ENCODE results near the gene SLC15A4. TPM values are rescaled to one million over a fixed set of nuclear protein-coding genes. Genes with fewer than 3 reads are reported as not detected.
"Not testable (repeated sequence)": the region's sequence is repeated elsewhere in the genome, so short reads cannot be mapped to it uniquely, and the experiment has no call there.

The SLC15A4 gene
- total and polyA plus RNA-seq, 9 donors: 16.2 to 23.6 (median 19.4) TPM

DNA sequence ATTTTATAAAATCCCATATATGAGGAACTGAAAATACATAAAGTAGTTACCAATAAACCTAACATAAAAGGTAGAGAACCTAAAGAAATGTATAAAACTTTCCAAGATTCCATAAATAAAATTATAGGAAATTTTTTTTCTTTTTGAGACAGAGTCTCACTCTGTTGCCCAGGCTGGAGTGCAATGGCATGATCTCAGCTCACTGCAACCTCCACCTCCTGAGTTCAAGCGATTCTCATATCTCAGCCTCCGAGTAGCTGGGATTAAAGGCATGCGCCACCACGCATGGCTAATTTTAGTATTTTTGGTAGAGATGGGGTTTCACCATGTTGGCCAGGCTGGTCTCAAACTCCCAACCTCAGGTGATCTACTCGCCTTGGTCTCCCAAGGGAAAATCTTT, 18.4 kb downstream of the SLC15A4 start:
- peaks cover 37% of the 10 kb centered on the region for H3K36me3 ChIP-seq (ENCODE audit: control insufficient read depth, insufficient read depth, low read length)

DNA sequence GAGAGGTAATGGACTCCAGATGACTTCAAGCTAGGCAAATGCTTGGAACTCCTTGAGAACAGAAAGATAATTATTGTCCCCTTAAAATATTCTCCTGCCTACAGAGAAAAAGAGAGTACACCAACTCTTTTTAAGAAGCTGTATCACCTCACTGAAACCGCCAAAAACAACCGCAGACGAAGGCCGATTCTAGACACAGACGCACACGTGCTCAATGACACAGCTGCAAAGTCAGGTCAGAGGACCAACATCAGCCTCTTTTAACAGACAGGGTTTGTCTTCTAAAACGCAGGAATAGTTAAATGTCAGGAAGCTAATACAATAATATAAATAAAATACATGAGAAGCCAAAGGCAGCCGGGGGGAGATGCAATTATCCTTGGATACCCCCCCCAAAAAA, 19.0 kb downstream of the SLC15A4 start:
- DNase-seq: no peak
- H3K36me3 ChIP-seq (ENCODE audit: control insufficient read depth, insufficient read depth, low read length): peaks cover 40% of the 10 kb centered on the region
- H3K4me3 ChIP-seq (ENCODE audit: low read length): no peak overlapping the region
- no peaks in the 10 kb centered on the region for H3K9me3 ChIP-seq (replicated peaks; ENCODE audit: control insufficient read depth, low read depth, low read length)
- no peak overlapping the region for H3K27ac ChIP-seq (ENCODE audit: low read length)
- peaks cover 5% of the 10 kb centered on the region for H3K4me1 ChIP-seq (ENCODE audit: control insufficient read depth, insufficient read depth, low read length)
- no peaks in the 10 kb centered on the region for H3K27me3 ChIP-seq (ENCODE audit: control insufficient read depth, insufficient read depth, low read length)
- WGBS (ENCODE audit: insufficient coverage): no CpG with 5 or more reads among the region's 8 CpGs

More for the DNA sequence above, 18.4 kb downstream of the SLC15A4 start:
- DNase-seq; H3K4me1 ChIP-seq (ENCODE audit: control insufficient read depth, insufficient read depth, low read length); H3K27ac ChIP-seq (ENCODE audit: low read length); H3K4me3 ChIP-seq (ENCODE audit: low read length); H3K9me3 ChIP-seq (replicated peaks; ENCODE audit: control insufficient read depth, low read depth, low read length); H3K27me3 ChIP-seq (ENCODE audit: control insufficient read depth, insufficient read depth, low read length): not testable (repeated sequence)
- WGBS (ENCODE audit: insufficient coverage): 100% methylated on average over 1 of the region's 5 CpGs

DNA sequence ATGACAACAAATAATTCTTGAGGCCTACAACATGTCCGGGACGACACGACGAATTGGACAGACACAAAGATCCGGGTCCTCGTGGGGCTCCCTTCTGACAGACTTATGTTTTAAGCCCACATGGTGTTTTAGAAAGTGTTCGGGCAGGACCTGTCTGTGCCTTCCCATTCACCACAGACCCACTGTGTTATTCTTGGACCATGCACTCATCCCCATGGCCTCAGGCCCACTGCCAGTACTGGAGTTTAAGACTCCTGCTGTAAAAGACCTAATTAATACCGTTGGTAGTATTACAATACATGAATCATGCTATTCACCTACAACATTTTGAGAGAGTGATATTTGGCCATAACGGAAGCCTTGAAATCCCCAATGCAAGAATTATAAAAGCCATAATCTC, 20.0 kb downstream of the SLC15A4 start:
- WGBS (ENCODE audit: insufficient coverage): 86% methylated on average over 4 of the region's 9 CpGs
- peaks cover 11% of the 10 kb centered on the region for H3K4me1 ChIP-seq (ENCODE audit: control insufficient read depth, insufficient read depth, low read length)
- H3K9me3 ChIP-seq (replicated peaks; ENCODE audit: control insufficient read depth, low read depth, low read length): no peaks in the 10 kb centered on the region
- no peak for DNase-seq
- no peak overlapping the region for H3K4me3 ChIP-seq (ENCODE audit: low read length)
- no peaks in the 10 kb centered on the region for H3K27me3 ChIP-seq (ENCODE audit: control insufficient read depth, insufficient read depth, low read length)
- peaks cover 42% of the 10 kb centered on the region for H3K36me3 ChIP-seq (ENCODE audit: control insufficient read depth, insufficient read depth, low read length)
- no peak overlapping the region for H3K27ac ChIP-seq (ENCODE audit: low read length)

DNA sequence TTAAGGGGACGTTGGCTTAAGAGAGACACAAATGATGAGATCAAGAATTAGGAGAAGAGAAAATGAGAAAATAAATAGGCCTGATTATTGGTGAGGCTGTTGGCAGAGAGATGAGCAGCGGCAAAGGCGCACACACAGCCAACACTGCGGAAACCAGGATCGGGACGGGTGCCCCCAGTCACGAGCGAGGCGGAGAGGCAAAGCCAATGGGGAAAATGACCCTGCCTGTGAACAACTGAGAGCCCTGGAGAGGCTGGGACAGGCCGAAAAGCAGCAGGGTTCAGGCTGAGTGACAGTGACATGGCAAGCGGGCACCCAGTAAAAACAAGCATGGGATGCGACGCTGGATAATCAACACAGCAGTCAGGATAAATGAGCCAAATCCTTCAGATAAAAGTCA, 21.0 kb downstream of the SLC15A4 start:
- Histone ChIP-seq H3K36me3 (ENCODE audit: control insufficient read depth, insufficient read depth, low read length) (peaks cover 43% of the 10 kb centered on the region), H3K4me3 (ENCODE audit: low read length) (no peak overlapping the region), H3K27me3 (ENCODE audit: control insufficient read depth, insufficient read depth, low read length) (no peaks in the 10 kb centered on the region), H3K27ac (ENCODE audit: low read length) (no peak overlapping the region), H3K9me3 (replicated peaks; ENCODE audit: control insufficient read depth, low read depth, low read length) (no peaks in the 10 kb centered on the region), H3K4me1 (ENCODE audit: control insufficient read depth, insufficient read depth, low read length) (peaks cover 11% of the 10 kb centered on the region)
- DNase-seq: no peak
- 91% methylated on average over 10 of the region's 13 CpGs for WGBS (ENCODE audit: insufficient coverage)

DNA sequence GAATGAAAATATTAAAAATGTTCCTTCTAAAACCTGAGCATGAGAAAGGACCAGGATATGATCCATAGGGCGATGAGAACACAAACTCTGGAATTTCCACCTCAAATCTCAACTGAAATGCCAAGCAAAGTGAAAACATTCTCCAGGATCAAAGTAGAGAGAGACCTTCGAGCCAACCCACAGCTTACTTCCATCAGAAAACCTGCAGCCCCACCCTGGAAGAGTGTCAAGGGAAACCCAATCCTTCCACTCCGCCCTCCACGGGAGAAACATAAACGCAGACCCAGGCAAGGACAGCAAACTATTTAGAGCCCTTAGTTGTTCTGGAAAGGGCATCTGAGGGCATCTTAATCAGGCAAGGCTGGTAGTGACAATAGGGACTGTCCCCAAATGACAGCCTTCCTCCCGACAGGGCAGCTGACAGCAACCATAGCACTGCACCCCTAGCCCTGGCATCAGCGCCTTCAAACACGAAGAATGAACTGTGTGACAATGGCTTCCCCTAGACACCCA, 21.8 kb downstream of the SLC15A4 start:
- Histone ChIP-seq H3K4me3 (ENCODE audit: low read length) (no peak overlapping the region), H3K36me3 (ENCODE audit: control insufficient read depth, insufficient read depth, low read length) (peaks cover 45% of the 10 kb centered on the region), H3K9me3 (replicated peaks; ENCODE audit: control insufficient read depth, low read depth, low read length) (no peaks in the 10 kb centered on the region), H3K27me3 (ENCODE audit: control insufficient read depth, insufficient read depth, low read length) (no peaks in the 10 kb centered on the region), H3K27ac (ENCODE audit: low read length) (no peak overlapping the region), H3K4me1 (ENCODE audit: control insufficient read depth, insufficient read depth, low read length) (peaks cover 14% of the 10 kb centered on the region)
- WGBS (ENCODE audit: insufficient coverage): 77% methylated on average over 6 of the region's 8 CpGs
- DNase-seq: peak; percentile 25

DNA sequence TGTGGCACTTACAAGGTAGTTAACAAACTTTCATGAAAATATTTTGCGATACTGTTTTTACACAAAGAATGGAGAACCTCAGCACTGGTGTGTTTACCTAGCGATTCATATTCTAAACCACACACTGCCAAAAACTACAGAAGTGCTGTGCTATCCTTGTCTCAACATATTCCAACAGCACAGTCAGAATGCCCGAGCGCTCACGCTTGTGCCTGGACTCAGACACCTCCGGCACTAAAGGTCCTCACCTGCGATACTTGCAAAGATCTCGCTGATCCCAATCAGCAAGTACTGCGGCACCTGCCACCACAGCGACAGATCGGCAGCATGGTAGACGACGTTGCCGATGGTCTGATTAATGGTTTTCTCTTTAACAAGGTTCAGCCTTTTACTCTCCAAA, 23.2 kb downstream of the SLC15A4 start:
- H3K27ac ChIP-seq (ENCODE audit: low read length): no peak overlapping the region

DNA sequence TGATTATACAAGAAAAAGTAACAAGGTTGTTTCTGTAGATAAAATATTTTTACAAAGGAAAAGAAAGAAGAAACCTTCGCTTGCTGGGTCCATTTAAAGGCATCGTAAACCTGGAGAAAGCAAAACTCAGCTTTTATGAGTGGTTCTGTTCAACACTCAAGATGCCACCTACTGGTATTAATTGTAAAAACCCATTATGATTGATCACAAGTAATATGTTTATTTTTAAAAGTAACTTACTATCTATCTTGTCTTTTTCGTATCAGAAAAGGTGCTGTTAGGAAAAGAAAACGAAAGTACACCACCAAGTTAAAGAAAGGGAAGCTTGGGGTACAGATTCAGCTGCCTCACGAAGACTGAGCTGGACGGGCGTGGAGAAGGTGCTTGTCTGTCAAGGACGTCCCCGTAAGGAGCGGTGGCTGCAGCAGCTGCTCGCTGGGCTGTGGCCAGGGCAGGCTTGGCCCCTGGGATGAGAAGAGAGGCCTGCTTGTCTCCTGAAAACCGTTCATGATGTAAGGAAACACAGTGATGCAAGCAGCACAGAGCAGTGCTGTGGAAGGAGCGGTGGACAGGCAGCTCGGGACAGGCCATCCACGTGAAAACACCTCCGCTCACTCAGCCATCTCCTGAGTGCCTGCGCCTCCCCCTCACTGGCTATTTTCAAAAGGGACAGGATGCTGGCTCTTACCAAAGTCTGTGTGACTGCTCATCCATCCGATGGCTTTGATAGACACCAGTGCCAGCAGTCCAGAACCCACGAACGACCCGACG, 25.0 kb downstream of the SLC15A4 start:
- DNase-seq: no peak
- Histone ChIP-seq H3K4me1 (ENCODE audit: control insufficient read depth, insufficient read depth, low read length) (peaks cover 17% of the 10 kb centered on the region), H3K9me3 (replicated peaks; ENCODE audit: control insufficient read depth, low read depth, low read length) (no peaks in the 10 kb centered on the region), H3K27ac (ENCODE audit: low read length) (peak overlapping the region; percentile 17), H3K4me3 (ENCODE audit: low read length) (no peak overlapping the region), H3K36me3 (ENCODE audit: control insufficient read depth, insufficient read depth, low read length) (peaks cover 60% of the 10 kb centered on the region), H3K27me3 (ENCODE audit: control insufficient read depth, insufficient read depth, low read length) (no peaks in the 10 kb centered on the region)
- 65% methylated on average over 17 of the region's 22 CpGs for WGBS (ENCODE audit: insufficient coverage)

More for the DNA sequence above, 23.2 kb downstream of the SLC15A4 start:
- no peaks in the 10 kb centered on the region for H3K9me3 ChIP-seq (replicated peaks; ENCODE audit: control insufficient read depth, low read depth, low read length)
- no peak overlapping the region for H3K4me3 ChIP-seq (ENCODE audit: low read length)
- 96% methylated on average over 8 of the region's 14 CpGs for WGBS (ENCODE audit: insufficient coverage)
- H3K27me3 ChIP-seq (ENCODE audit: control insufficient read depth, insufficient read depth, low read length): no peaks in the 10 kb centered on the region
- H3K4me1 ChIP-seq (ENCODE audit: control insufficient read depth, insufficient read depth, low read length): peaks cover 14% of the 10 kb centered on the region
- DNase-seq: no peak
- peaks cover 50% of the 10 kb centered on the region for H3K36me3 ChIP-seq (ENCODE audit: control insufficient read depth, insufficient read depth, low read length)

DNA sequence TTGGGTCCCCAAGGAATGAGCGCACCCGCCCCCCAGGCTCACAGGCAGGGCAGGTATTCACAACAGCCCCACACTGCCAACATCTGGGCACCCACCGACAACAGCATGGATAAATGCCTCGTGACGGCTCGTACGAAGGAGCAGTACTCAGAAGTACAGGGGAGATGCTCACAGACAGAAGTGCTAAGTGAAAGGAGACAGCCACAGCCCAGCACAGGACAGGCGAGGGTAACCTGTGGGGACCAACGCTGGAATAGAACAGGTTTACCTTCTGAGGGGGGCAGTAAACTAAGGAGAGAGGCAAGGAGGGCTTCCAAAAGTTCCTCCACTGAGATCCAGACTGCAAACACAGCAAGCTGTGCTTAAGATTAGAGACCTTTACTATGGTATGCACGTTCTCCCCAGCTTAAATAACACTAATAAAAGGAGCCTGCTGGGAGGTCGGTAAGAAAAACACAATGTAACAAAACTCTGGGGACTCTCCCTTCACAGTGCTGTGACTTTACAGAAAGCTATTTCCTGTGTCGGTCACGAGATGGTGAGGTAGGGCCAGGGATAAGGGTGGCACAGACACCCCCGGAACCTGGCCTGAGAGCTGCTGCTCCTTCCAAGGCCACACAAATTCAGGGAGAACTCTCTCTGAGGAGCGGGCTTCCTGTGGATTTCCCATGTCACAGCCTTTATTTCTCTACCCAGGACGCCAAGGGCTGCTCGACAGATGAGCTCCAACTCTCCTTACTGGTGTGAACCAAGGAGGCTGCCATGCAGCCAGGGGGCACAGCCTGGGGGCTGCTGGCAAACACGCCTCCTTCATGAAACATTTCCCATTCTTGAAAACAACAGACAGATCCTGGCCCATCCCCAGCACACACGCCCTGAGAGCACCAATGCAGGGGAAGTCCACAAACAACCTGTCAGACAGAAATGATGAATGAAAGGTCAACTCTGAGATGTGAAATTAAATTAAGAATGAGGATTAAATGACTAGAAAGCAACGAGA, 26.3 kb downstream of the SLC15A4 start:
- no peak overlapping the region for H3K27ac ChIP-seq (ENCODE audit: low read length)

DNA sequence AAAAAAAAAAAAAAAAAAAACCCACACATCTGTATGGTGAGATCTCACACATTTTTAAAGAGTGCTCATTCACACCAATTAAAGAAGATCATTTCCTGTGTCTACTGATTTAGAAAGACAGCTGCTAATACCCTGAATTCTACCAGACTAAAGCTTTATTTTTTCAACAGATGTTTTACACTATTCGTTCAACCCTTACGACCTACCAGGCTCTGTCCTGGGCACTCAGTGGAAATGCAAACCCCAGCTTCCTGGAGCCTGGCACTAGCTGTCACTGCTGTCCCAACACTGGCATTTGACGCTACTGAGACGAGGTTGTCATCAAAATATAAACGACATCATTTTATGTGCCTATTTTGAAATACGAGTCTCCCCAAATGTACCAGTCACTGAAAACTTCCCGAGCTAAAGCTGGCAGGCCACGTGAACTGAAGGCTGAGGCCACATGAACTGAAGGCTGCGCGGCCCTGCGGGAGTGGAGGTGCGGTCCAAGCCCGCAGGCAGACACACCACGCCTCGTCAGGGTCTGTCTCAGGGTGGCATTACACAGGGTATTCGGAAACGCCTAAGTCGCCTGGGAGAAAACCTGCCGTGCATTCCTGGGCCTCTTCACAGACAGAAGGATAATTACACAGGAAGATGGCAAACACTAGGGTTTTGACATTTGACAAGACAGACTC, 27.2 kb downstream of the SLC15A4 start:
- Histone ChIP-seq H3K36me3 (ENCODE audit: control insufficient read depth, insufficient read depth, low read length) (peaks cover 70% of the 10 kb centered on the region), H3K4me1 (ENCODE audit: control insufficient read depth, insufficient read depth, low read length) (peaks cover 12% of the 10 kb centered on the region), H3K9me3 (replicated peaks; ENCODE audit: control insufficient read depth, low read depth, low read length) (no peaks in the 10 kb centered on the region), H3K27ac (ENCODE audit: low read length) (no peak overlapping the region), H3K27me3 (ENCODE audit: control insufficient read depth, insufficient read depth, low read length) (no peaks in the 10 kb centered on the region), H3K4me3 (ENCODE audit: low read length) (no peak overlapping the region)
- WGBS (ENCODE audit: insufficient coverage): 85% methylated on average over 19 of the region's 19 CpGs
- no peak for DNase-seq

More for the DNA sequence above, 26.3 kb downstream of the SLC15A4 start:
- no peak overlapping the region for H3K4me3 ChIP-seq (ENCODE audit: low read length)
- H3K27me3 ChIP-seq (ENCODE audit: control insufficient read depth, insufficient read depth, low read length): no peaks in the 10 kb centered on the region
- no peaks in the 10 kb centered on the region for H3K9me3 ChIP-seq (replicated peaks; ENCODE audit: control insufficient read depth, low read depth, low read length)
- H3K4me1 ChIP-seq (ENCODE audit: control insufficient read depth, insufficient read depth, low read length): peaks cover 17% of the 10 kb centered on the region
- DNase-seq: no peak
- 81% methylated on average over 13 of the region's 20 CpGs for WGBS (ENCODE audit: insufficient coverage)
- H3K36me3 ChIP-seq (ENCODE audit: control insufficient read depth, insufficient read depth, low read length): peaks cover 64% of the 10 kb centered on the region
